HepG2 (cell line): ENCODE results near the gene KCNQ5. TPM values are rescaled to one million over a fixed set of nuclear protein-coding genes. Genes with fewer than 3 reads are reported as not detected.

Experiments used
- ATAC-seq: fragments of 200-7000 bp; cut with Tn5 transposase; 3 replicates; pipeline ENCODE4 v1.9.1; 2020; ENCODE audit warnings: mild to moderate bottlenecking, moderate library complexity
- BruUV-seq: library from RNA; stranded (reverse); fragments of 400-500 nt; replicated peaks from 2 replicates; lab custom pipeline; 2021; lab: Mats Ljungman, UMichigan
- CTCF ChIA-PET: fragments of 300-600 bp; formaldehyde crosslinking; extraction: SDS; loops from one replicate; lab custom pipeline; 2021; ENCODE audit warnings: low total read pairs, inconsistent platforms, low intra/inter-chr PET ratio; lab: Yijun Ruan, JAX
- POLR2A ChIA-PET: fragments of 350-600 bp; sonication (Branson Sonifier 250); formaldehyde crosslinking; loops from one replicate; lab custom pipeline; 2020; ENCODE audit warnings: antibody characterized with exemption, inconsistent platforms; lab: Yijun Ruan, JAX
- DNase-seq: peaks from one replicate; pipeline ENCODE4 v3.0.0-alpha.2; 2015; ENCODE audit warnings: low spot score
- FAIRE-seq: peaks from 3 replicates; lab custom pipeline; 2011; peaks lifted over from hg19 to GRCh38; lab: Jason Lieb, UNC
- H2AFZ ChIP-seq: one replicate; pipeline ENCODE4 v1.6.1; 2011; ENCODE audit warnings: low read length, inconsistent platforms
- H3K27ac ChIP-seq: fragments of 300-600 bp; 3 replicates; pipeline ENCODE4 v1.8.0; 2011; ENCODE audit warnings: mixed run types, mild to moderate bottlenecking, mixed read lengths, low read length, inconsistent platforms; ENCODE audit not compliant: insufficient read depth; ENCODE audit errors: extremely low read length
- H3K27me3 ChIP-seq, 2 experiments: fragments of 200-600 bp in 1 of 2; 2 replicates in 1 of 2; 3 replicates in 1 of 2; pipeline versions ENCODE4 v1.6.0 to v1.8.0; 2011; ENCODE audit warnings: low read length in 2 of 2, mild to moderate bottlenecking in 2 of 2, moderate library complexity in 2 of 2, inconsistent platforms in 1 of 2; ENCODE audit not compliant: insufficient read depth in 2 of 2, control insufficient read depth in 1 of 2
- H3K36me3 ChIP-seq, 2 experiments: fragments of 200-600 bp in 1 of 2; replicated peaks in 1 of 2; 2 replicates in 1 of 2; 3 replicates in 1 of 2; pipeline versions ENCODE4 v1.5.1 to v1.8.0; 2011; ENCODE audit warnings: low read length in 2 of 2, inconsistent platforms in 1 of 2; ENCODE audit not compliant: insufficient read depth in 2 of 2, control insufficient read depth in 1 of 2
- H3K4me1 ChIP-seq: 2 replicates; pipeline ENCODE4 v1.5.1; 2012; ENCODE audit warnings: low read length, inconsistent platforms; ENCODE audit not compliant: insufficient read depth
- H3K4me2 ChIP-seq: 2 replicates; pipeline ENCODE4 v1.6.0; 2011; ENCODE audit warnings: low read depth, low read length, inconsistent platforms
- H3K4me3 ChIP-seq, 3 experiments: fragments of 200-600 bp in 1 of 3; sonication (generic), shearing (Covaris generic) in 1 of 3; replicated peaks in 1 of 3; 2 replicates each; pipeline ENCODE4 v1.5.1; 2011 to 2016; ENCODE audit warnings: low read length in 3 of 3, inconsistent platforms in 2 of 3, low read depth in 2 of 3, mild to moderate bottlenecking in 2 of 3, control low read depth in 1 of 3, mixed read lengths in 1 of 3; ENCODE audit not compliant: insufficient read depth in 1 of 3
- H3K79me2 ChIP-seq: one replicate; pipeline ENCODE4 v1.6.1; 2011; ENCODE audit warnings: low read length, inconsistent platforms; ENCODE audit not compliant: insufficient read depth
- H3K9ac ChIP-seq: 2 replicates; pipeline ENCODE4 v1.6.0; 2011; ENCODE audit warnings: mild to moderate bottlenecking, low read depth, low read length, inconsistent platforms; ENCODE audit not compliant: insufficient read depth
- H3K9me3 ChIP-seq: 2 replicates; pipeline ENCODE4 v1.5.1; 2012; ENCODE audit warnings: mild to moderate bottlenecking, low read length
- H4K20me1 ChIP-seq: 2 replicates; pipeline ENCODE4 v1.6.0; 2011; ENCODE audit warnings: inconsistent platforms, mild to moderate bottlenecking, low read length, moderate library complexity; ENCODE audit not compliant: insufficient read depth
- MTA1 ChIP-seq: sonication (generic); formaldehyde crosslinking; IDR thresholded peaks from 2 replicates; pipeline ENCODE4 v1.4.0; 2020; ENCODE audit warnings: missing genetic modification reagents, mild to moderate bottlenecking, borderline replicate concordance
- PHF20 ChIP-seq: sonication (generic); formaldehyde crosslinking; IDR thresholded peaks from 2 replicates; pipeline ENCODE4 v1.5.0; 2020; ENCODE audit warnings: mild to moderate bottlenecking, missing genetic modification reagents
- POLR2A ChIP-seq, 2 experiments: IDR thresholded peaks; 2 replicates each; pipeline ENCODE4 v1.6.1; 2011; ENCODE audit warnings: low read depth in 2 of 2, low read length in 2 of 2, mild to moderate bottlenecking in 1 of 2, moderate library complexity in 1 of 2; ENCODE audit not compliant: insufficient read depth in 1 of 2
- RFXAP ChIP-seq: sonication (generic); formaldehyde crosslinking; IDR thresholded peaks from 2 replicates; pipeline ENCODE4 v1.4.0; 2020; ENCODE audit warnings: missing genetic modification reagents, borderline replicate concordance
- SP4 ChIP-seq: sonication (generic); formaldehyde crosslinking; IDR thresholded peaks from 2 replicates; pipeline ENCODE4 v1.8.1; 2023; ENCODE audit warnings: mild to moderate bottlenecking, missing genetic modification reagents
- STAG1 ChIP-seq: sonication (generic); formaldehyde crosslinking; IDR thresholded peaks from 2 replicates; pipeline ENCODE4 v1.4.0; 2020; ENCODE audit warnings: missing genetic modification reagents
- TSC22D2 ChIP-seq: sonication (generic); formaldehyde crosslinking; IDR thresholded peaks from 2 replicates; pipeline ENCODE4 v1.5.1; 2020; ENCODE audit warnings: missing genetic modification reagents, mild to moderate bottlenecking, borderline replicate concordance
- YY1 ChIP-seq: IDR thresholded peaks from 2 replicates; pipeline ENCODE4 v1.6.1; 2011; ENCODE audit warnings: low read length, low read depth, moderate library complexity, mild to moderate bottlenecking; ENCODE audit not compliant: insufficient read depth, insufficient replicate concordance
- ZBTB21 ChIP-seq: sonication (generic); formaldehyde crosslinking; IDR thresholded peaks from 2 replicates; pipeline ENCODE4 v1.4.0; 2020; ENCODE audit warnings: missing genetic modification reagents
- ZBTB38 ChIP-seq: sonication (generic); formaldehyde crosslinking; IDR thresholded peaks from 2 replicates; pipeline ENCODE4 v1.5.1; 2020; ENCODE audit warnings: mild to moderate bottlenecking, missing genetic modification reagents
- ZNF292 ChIP-seq: sonication (generic); formaldehyde crosslinking; IDR thresholded peaks from 2 replicates; pipeline ENCODE4 v1.8.1; 2022; ENCODE audit warnings: mild to moderate bottlenecking, low read depth, missing genetic modification reagents, borderline replicate concordance
- ZNF562 ChIP-seq: sonication (generic); formaldehyde crosslinking; IDR thresholded peaks from 2 replicates; pipeline ENCODE4 v1.8.0; 2022; ENCODE audit warnings: missing genetic modification reagents, borderline replicate concordance
- ZNF850 ChIP-seq: sonication (generic); formaldehyde crosslinking; conservative IDR thresholded peaks from 2 replicates; pipeline ENCODE4 v1.9.0; 2021; ENCODE audit warnings: mild to moderate bottlenecking, missing genetic modification reagents
- ZSCAN25 ChIP-seq: sonication (generic); formaldehyde crosslinking; IDR thresholded peaks from 2 replicates; pipeline ENCODE4 v1.8.0; 2022; ENCODE audit warnings: mild to moderate bottlenecking, missing genetic modification reagents
- WGBS: methylation state at CpG from one replicate; pipeline ENCODE4 v1.1.6; 2017; ENCODE audit warnings: low lambda C conversion rate; 5-methylcytosine and 5-hydroxymethylcytosine counted together
- in situ Hi-C: cut with HindIII; loops from 2 replicates; pipeline ENCODE4 v1.10.0; 2017; ENCODE audit warnings: low pct_unique_long_range_greater_than_20kb; ENCODE audit not compliant: extremely low pct_ligation_motif_present
- intact Hi-C: fragments of 100-400 bp; cut with micrococcal nuclease; formaldehyde crosslinking; loops from one replicate; pipeline ENCODE4 v1.10.0; 2022; ENCODE audit not compliant: unreplicated experiment
- polyA plus RNA-seq, 8 experiments: library from polyadenylated mRNA; depleted of rRNA in 3 of 8; stranded (reverse) in 7 of 8; unstranded in 1 of 8; fragments of >200 nt; fragmentation: Illumina TruSeq in 4 of 8; extraction: Trizol in 4 of 8; gene quantifications; 2 replicates each; pipeline versions ENCODE4 v1.2.1 to v1.2.3, GENCODE V29; 2011 to 2016; ENCODE audit warnings: low read depth in 4 of 8, missing spikeins in 1 of 8, mixed read lengths in 1 of 8; ENCODE audit not compliant: insufficient read depth in 1 of 8
- total RNA-seq, 5 experiments: library from RNA; depleted of rRNA; stranded (reverse); fragments of >200 nt; fragmentation: Illumina TruSeq; extraction: Trizol; gene quantifications; 2 replicates each; pipeline ENCODE4 v1.2.3, GENCODE V29; 2016; ENCODE audit warnings: low read depth in 1 of 5
- TF ChIP-seq, protein P1 (sequence below): sonication (generic); formaldehyde crosslinking; IDR thresholded peaks from 2 replicates; pipeline ENCODE4 v1.4.0; 2020; ENCODE audit warnings: missing genetic modification reagents
- TF ChIP-seq, protein P2 (sequence below): sonication (generic); formaldehyde crosslinking; IDR thresholded peaks from 2 replicates; pipeline ENCODE4 v1.4.0; 2020; ENCODE audit warnings: mild to moderate bottlenecking, missing genetic modification reagents
- TF ChIP-seq, protein P3 (sequence below): sonication (generic); formaldehyde crosslinking; IDR thresholded peaks from 2 replicates; pipeline ENCODE4 v1.5.0; 2020; ENCODE audit warnings: mild to moderate bottlenecking, missing genetic modification reagents, moderate library complexity
- TF ChIP-seq, protein P4 (sequence below): IDR thresholded peaks from 2 replicates; pipeline ENCODE4 v1.6.1; 2012; ENCODE audit warnings: inconsistent platforms
- TF ChIP-seq, protein P5 (sequence below): sonication (generic); formaldehyde crosslinking; IDR thresholded peaks from 2 replicates; pipeline ENCODE4 v1.5.1; 2020; ENCODE audit warnings: missing genetic modification reagents, mild to moderate bottlenecking, borderline replicate concordance

Gene KCNQ5
- total and polyA plus RNA-seq, 2 of the 13 experiments (the other 11 are each of a cell fraction or from before 2014, with no cell fraction given): 0.04 TPM; not detected in 1

DNA sequence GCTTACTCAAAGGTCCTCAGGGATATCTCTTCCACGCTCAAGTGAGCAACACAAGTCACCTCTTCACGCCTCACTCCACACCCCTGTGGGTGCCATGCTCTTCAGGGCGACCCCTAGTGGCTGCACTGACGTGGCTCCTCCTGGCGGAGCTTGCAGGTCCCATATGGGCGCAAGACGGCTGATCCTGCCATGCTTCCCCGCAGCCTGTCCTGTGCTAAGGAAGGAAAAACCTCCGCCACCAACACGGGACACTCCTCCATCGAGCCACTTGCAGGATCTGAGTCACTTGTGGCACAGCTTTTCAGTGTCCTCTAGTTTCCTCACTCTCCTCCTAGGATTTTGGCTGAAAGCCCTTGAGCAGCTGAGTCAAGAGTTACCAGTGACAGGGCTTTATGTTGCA is 512.7 kb downstream of the KCNQ5 start:
- ATAC-seq (peak; percentile 88), DNase-seq (peak; percentile 16), FAIRE-seq (no peak)
- Histone ChIP-seq H3K4me3 (no peak overlapping the region), H3K4me2 (no peak overlapping the region), H3K9me3 (no peaks in the 10 kb centered on the region), H3K27ac (no peak overlapping the region), H4K20me1 (no peaks in the 10 kb centered on the region), H3K79me2 (no peaks in the 10 kb centered on the region), H3K4me1 (no peaks in the 10 kb centered on the region), H3K9ac (no peak overlapping the region), H2AFZ (no peak overlapping the region), H3K27me3 (no peaks in the 10 kb centered on the region; a peak in 1 of 5 replicates), H3K36me3 (no peaks in the 10 kb centered on the region)
- 13% methylated on average over 9 of the region's 11 CpGs for WGBS
- ChIA-PET POLR2A (no interaction called here), CTCF (interaction anchor here (1.7 kb wide), 1 partner anchor 723 kb away, joined by 6 read pairs; no protein-coding TSS in a partner anchor)
- intact Hi-C loops: no loop called here
- in situ Hi-C loops: loop anchor here (10.0 kb wide), 2 partner anchors 520 to 720 kb away; no protein-coding TSS in a partner anchor
- BruUV-seq: no TSS peak
- peak; percentile 17; the same call in 1 of the 2 replicates for TF ChIP-seq STAG1 (CRISPR knock-in tag)
- no peak for TF ChIP-seq PHF20 (CRISPR knock-in tag)
- TF ChIP-seq POLR2A (IDR thresholded peaks at IDR 0.05; ENCODE audit: insufficient read depth in 1 of 2, low read depth in 2 of 2, low read length in 2 of 2): no peak
- no peak for TF ChIP-seq RFXAP (CRISPR knock-in tag)
- TF ChIP-seq, protein P1, sequence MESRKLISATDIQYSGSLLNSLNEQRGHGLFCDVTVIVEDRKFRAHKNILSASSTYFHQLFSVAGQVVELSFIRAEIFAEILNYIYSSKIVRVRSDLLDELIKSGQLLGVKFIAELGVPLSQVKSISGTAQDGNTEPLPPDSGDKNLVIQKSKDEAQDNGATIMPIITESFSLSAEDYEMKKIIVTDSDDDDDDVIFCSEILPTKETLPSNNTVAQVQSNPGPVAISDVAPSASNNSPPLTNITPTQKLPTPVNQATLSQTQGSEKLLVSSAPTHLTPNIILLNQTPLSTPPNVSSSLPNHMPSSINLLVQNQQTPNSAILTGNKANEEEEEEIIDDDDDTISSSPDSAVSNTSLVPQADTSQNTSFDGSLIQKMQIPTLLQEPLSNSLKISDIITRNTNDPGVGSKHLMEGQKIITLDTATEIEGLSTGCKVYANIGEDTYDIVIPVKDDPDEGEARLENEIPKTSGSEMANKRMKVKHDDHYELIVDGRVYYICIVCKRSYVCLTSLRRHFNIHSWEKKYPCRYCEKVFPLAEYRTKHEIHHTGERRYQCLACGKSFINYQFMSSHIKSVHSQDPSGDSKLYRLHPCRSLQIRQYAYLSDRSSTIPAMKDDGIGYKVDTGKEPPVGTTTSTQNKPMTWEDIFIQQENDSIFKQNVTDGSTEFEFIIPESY: peak; percentile 89
- TF ChIP-seq, protein P2, sequence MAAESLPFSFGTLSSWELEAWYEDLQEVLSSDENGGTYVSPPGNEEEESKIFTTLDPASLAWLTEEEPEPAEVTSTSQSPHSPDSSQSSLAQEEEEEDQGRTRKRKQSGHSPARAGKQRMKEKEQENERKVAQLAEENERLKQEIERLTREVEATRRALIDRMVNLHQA: no peak
- no peak for TF ChIP-seq ZBTB38 (CRISPR knock-in tag)
- TF ChIP-seq, protein P3, sequence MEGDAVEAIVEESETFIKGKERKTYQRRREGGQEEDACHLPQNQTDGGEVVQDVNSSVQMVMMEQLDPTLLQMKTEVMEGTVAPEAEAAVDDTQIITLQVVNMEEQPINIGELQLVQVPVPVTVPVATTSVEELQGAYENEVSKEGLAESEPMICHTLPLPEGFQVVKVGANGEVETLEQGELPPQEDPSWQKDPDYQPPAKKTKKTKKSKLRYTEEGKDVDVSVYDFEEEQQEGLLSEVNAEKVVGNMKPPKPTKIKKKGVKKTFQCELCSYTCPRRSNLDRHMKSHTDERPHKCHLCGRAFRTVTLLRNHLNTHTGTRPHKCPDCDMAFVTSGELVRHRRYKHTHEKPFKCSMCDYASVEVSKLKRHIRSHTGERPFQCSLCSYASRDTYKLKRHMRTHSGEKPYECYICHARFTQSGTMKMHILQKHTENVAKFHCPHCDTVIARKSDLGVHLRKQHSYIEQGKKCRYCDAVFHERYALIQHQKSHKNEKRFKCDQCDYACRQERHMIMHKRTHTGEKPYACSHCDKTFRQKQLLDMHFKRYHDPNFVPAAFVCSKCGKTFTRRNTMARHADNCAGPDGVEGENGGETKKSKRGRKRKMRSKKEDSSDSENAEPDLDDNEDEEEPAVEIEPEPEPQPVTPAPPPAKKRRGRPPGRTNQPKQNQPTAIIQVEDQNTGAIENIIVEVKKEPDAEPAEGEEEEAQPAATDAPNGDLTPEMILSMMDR (CRISPR knock-in tag): peak; percentile 62
- no peak for TF ChIP-seq TSC22D2 (CRISPR knock-in tag)
- TF ChIP-seq ZSCAN25 (CRISPR knock-in tag): no peak
- no peak for TF ChIP-seq SP4
- TF ChIP-seq ZNF292: no peak
- TF ChIP-seq, protein P4, sequence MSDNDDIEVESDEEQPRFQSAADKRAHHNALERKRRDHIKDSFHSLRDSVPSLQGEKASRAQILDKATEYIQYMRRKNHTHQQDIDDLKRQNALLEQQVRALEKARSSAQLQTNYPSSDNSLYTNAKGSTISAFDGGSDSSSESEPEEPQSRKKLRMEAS: 0 out of 2 replicates have a peak, but pooled peaks have one; percentile 20
- TF ChIP-seq, protein P5, sequence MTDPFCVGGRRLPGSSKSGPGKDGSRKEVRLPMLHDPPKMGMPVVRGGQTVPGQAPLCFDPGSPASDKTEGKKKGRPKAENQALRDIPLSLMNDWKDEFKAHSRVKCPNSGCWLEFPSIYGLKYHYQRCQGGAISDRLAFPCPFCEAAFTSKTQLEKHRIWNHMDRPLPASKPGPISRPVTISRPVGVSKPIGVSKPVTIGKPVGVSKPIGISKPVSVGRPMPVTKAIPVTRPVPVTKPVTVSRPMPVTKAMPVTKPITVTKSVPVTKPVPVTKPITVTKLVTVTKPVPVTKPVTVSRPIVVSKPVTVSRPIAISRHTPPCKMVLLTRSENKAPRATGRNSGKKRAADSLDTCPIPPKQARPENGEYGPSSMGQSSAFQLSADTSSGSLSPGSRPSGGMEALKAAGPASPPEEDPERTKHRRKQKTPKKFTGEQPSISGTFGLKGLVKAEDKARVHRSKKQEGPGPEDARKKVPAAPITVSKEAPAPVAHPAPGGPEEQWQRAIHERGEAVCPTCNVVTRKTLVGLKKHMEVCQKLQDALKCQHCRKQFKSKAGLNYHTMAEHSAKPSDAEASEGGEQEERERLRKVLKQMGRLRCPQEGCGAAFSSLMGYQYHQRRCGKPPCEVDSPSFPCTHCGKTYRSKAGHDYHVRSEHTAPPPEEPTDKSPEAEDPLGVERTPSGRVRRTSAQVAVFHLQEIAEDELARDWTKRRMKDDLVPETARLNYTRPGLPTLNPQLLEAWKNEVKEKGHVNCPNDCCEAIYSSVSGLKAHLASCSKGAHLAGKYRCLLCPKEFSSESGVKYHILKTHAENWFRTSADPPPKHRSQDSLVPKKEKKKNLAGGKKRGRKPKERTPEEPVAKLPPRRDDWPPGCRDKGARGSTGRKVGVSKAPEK (CRISPR knock-in tag): no peak
- no peak for TF ChIP-seq ZBTB21 (CRISPR knock-in tag)
- TF ChIP-seq MTA1: no peak
- TF ChIP-seq YY1: no peak
- no peak for TF ChIP-seq ZNF562 (CRISPR knock-in tag)
- no peak for TF ChIP-seq ZNF850
